Dendritic cell treated with granulocyte-macrophage colony-stimulating factor and Interleukin-4, amounts not matched to agents 40 ng/mL and 50 ng/mL, for 4 days (primary cell): ENCODE data around the gene TBX2.

Experiments used
- H3K27ac Mint-ChIP-seq: one replicate; pipeline ENCODE4 v1.8.0; 2022; ENCODE audit warnings: mild to moderate bottlenecking, mixed read lengths
- H3K27me3 Mint-ChIP-seq: one replicate; pipeline ENCODE4 v1.8.0; 2022; ENCODE audit warnings: mild to moderate bottlenecking, mixed read lengths
- H3K36me3 Mint-ChIP-seq: one replicate; pipeline ENCODE4 v1.8.0; 2022; ENCODE audit warnings: low read depth, mixed read lengths
- H3K4me1 Mint-ChIP-seq: one replicate; pipeline ENCODE4 v1.8.0; 2022; ENCODE audit warnings: low read depth, mixed read lengths
- H3K4me3 Mint-ChIP-seq: one replicate; pipeline ENCODE4 v1.8.0; 2022; ENCODE audit warnings: mild to moderate bottlenecking, moderate library complexity, mixed read lengths
- H3K9me3 Mint-ChIP-seq: one replicate; pipeline ENCODE4 v1.8.0; 2022; ENCODE audit warnings: mixed read lengths
- intact Hi-C: fragments of 100-400 bp; cut with micrococcal nuclease; formaldehyde crosslinking; loops from one replicate; pipeline ENCODE4 v1.15.0; 2022

TBX2 gene

DNA sequence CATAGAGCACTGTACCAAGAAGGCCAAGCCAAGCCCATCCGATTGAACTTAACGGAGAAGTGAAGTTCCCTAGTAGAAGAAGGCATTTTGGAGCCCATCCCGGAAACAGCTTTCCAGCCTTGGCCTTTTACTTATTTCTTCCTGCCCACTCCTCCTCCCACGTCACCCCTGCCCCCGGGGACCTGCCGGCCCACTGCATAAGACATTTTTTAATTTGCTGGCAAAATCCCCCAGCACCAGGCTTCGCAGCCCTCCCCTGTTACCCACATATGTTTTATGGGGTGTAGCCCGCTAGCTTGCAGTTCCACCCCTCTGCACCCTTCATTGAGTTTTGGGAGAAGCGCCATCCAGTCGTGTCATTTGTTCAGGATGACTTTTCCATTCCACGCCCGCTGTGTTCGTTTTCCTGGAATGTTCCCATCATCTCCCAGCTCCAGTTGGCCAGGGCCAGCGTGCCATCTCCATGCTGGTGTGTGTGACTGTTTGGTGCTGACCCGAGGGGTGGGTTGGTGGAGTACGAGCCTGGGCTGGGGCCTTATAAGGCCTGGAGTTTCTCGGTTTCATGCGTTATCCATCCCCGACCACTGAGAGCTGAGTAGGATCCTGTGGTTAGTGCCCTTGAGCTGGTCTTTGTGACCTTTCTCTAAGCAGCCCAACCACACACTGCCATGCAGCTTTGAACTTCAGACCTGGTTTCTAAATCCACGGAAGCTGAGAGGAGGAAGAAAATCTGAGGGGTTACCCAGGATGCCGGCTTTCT, 20.0 kb upstream of the TBX2 start:
- Mint-ChIP-seq H3K9me3 (no peaks in the 10 kb centered on the region), H3K4me3 (no peak overlapping the region), H3K27me3 (peaks cover 1% of the 10 kb centered on the region), H3K4me1 (peaks cover 10% of the 10 kb centered on the region), H3K36me3 (no peaks in the 10 kb centered on the region), H3K27ac (no peak overlapping the region)
- intact Hi-C loops = no loop called here

DNA sequence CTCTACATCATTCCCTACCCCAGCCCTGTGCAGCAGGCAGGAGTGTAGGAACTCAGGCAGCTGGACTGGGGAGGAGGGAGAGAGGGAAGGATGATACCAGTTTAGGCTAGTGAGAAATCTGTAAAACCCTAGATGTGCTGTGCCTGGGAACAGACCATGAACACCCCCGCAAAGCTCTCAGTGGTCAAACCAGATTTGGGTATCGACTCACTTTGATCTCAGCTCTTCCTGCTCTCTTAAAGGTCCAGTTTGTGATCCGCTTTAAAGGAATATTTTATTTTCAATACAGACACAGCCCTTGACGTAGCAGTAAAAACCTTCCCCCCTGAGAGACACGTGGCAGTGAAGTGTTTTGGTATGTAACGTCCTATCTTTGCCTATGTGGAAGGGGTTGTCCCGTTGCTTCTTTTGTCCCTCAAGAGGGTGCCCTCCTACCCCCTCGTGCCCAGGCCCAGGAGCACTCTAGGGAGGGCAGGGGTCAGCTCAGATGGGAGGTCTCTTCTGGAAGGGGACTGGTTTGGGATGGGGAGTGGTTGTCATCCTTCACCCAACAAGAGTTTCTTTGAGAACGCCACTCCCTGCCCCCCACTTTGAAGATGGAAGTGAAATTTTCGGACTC, 19.3 kb upstream of the TBX2 start:
- peaks cover 1% of the 10 kb centered on the region for H3K27me3 Mint-ChIP-seq
- no peaks in the 10 kb centered on the region for H3K9me3 Mint-ChIP-seq
- intact Hi-C loops = no loop called here
- no peaks in the 10 kb centered on the region for H3K36me3 Mint-ChIP-seq
- H3K4me3 Mint-ChIP-seq = no peak overlapping the region
- peaks cover 3% of the 10 kb centered on the region for H3K4me1 Mint-ChIP-seq
- H3K27ac Mint-ChIP-seq = no peak overlapping the region

GRCh38 chr17:61380836-61381525, 18.7 kb upstream of the TBX2 start:
- intact Hi-C loops = no loop called here
- H3K27ac Mint-ChIP-seq = no peak overlapping the region
- H3K36me3 Mint-ChIP-seq = no peaks in the 10 kb centered on the region
- no peak overlapping the region for H3K4me3 Mint-ChIP-seq
- peaks cover 1% of the 10 kb centered on the region for H3K27me3 Mint-ChIP-seq
- no peaks in the 10 kb centered on the region for H3K4me1 Mint-ChIP-seq
- H3K9me3 Mint-ChIP-seq = no peaks in the 10 kb centered on the region

GRCh38 chr17:61381537-61381936, 18.1 kb upstream of the TBX2 start:
- no peak overlapping the region for H3K4me3 Mint-ChIP-seq
- H3K27me3 Mint-ChIP-seq = no peaks in the 10 kb centered on the region
- intact Hi-C loops = no loop called here
- H3K27ac Mint-ChIP-seq = no peak overlapping the region
- H3K36me3 Mint-ChIP-seq = no peaks in the 10 kb centered on the region
- no peaks in the 10 kb centered on the region for H3K9me3 Mint-ChIP-seq
- H3K4me1 Mint-ChIP-seq = no peaks in the 10 kb centered on the region

- Mint-ChIP-seq H3K27me3 (no peaks in the 10 kb centered on the region), H3K4me1 (no peaks in the 10 kb centered on the region), H3K4me3 (no peak overlapping the region), H3K27ac (no peak overlapping the region), H3K36me3 (no peaks in the 10 kb centered on the region), H3K9me3 (no peaks in the 10 kb centered on the region)
- intact Hi-C loops = no loop called here
Observed at GRCh38 chr17:61382796-61383688, 16.6 kb upstream of the TBX2 start.

- Mint-ChIP-seq H3K27me3 (peaks cover 3% of the 10 kb centered on the region), H3K9me3 (no peaks in the 10 kb centered on the region)
- intact Hi-C loops = no loop called here
Observed at GRCh38 chr17:61383689-61384201, 15.9 kb upstream of the TBX2 start.

GRCh38 chr17:61384354-61384691, 15.3 kb upstream of the TBX2 start:
- no peak overlapping the region for H3K27ac Mint-ChIP-seq
- H3K9me3 Mint-ChIP-seq = no peaks in the 10 kb centered on the region
- H3K4me1 Mint-ChIP-seq = no peaks in the 10 kb centered on the region
- H3K36me3 Mint-ChIP-seq = no peaks in the 10 kb centered on the region
- no peak overlapping the region for H3K4me3 Mint-ChIP-seq
- intact Hi-C loops = no loop called here
- peaks cover 9% of the 10 kb centered on the region for H3K27me3 Mint-ChIP-seq

More at GRCh38 chr17:61383689-61384201, 15.9 kb upstream of the TBX2 start:
- Mint-ChIP-seq H3K4me3 (no peak overlapping the region), H3K4me1 (no peaks in the 10 kb centered on the region), H3K36me3 (no peaks in the 10 kb centered on the region), H3K27ac (no peak overlapping the region)

GRCh38 chr17:61384692-61385576, 14.7 kb upstream of the TBX2 start:
- intact Hi-C loops = no loop called here
- Mint-ChIP-seq H3K9me3 (no peaks in the 10 kb centered on the region), H3K27me3 (peaks cover 14% of the 10 kb centered on the region), H3K27ac (no peak overlapping the region), H3K4me3 (no peak overlapping the region), H3K4me1 (no peaks in the 10 kb centered on the region), H3K36me3 (no peaks in the 10 kb centered on the region)

DNA sequence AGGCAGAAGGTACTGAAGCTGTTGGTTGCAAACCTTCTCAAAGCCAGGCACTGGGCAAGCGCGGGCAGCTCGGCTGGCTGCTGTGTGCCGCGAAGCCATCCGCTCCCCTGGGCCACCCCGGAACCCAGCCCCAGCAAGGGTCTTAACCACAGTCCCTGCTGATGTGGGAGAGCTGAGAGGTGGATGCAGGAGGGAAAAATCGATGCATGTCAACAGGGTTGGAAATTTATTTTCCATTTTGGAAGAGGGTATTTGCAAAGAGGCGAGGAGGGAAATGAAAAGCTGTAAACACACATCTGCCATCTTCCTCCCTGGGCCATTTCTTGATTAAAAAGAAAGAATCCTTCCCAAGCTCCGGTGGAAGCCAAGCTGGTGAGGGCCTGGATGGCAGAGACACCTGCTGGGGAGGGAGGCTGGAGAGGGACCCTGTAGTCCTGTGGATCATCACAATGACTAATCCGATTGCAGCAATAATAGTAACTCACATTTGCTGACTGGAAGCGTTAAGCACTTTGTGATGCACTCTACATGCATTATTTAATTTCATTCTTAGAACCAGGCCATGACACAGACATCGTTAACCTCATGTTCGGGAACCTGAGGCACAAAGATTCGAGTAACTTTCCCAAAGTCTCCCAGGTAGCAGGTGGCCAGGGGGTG, 13.9 kb upstream of the TBX2 start:
- Mint-ChIP-seq H3K36me3 (no peaks in the 10 kb centered on the region), H3K9me3 (no peaks in the 10 kb centered on the region), H3K27me3 (peaks cover 21% of the 10 kb centered on the region), H3K27ac (no peak overlapping the region), H3K4me3 (no peak overlapping the region), H3K4me1 (no peaks in the 10 kb centered on the region)
- intact Hi-C loops = no loop called here

- peaks cover 27% of the 10 kb centered on the region for H3K27me3 Mint-ChIP-seq
- H3K4me3 Mint-ChIP-seq = no peak overlapping the region
- no peak overlapping the region for H3K27ac Mint-ChIP-seq
- no peaks in the 10 kb centered on the region for H3K36me3 Mint-ChIP-seq
- H3K4me1 Mint-ChIP-seq = no peaks in the 10 kb centered on the region
- intact Hi-C loops = no loop called here
- H3K9me3 Mint-ChIP-seq = no peaks in the 10 kb centered on the region
Observed at GRCh38 chr17:61386251-61386650, 13.4 kb upstream of the TBX2 start.

GRCh38 chr17:61387011-61387410, 12.6 kb upstream of the TBX2 start:
- H3K4me3 Mint-ChIP-seq = no peak overlapping the region
- no peaks in the 10 kb centered on the region for H3K36me3 Mint-ChIP-seq
- H3K4me1 Mint-ChIP-seq = no peaks in the 10 kb centered on the region
- peaks cover 33% of the 10 kb centered on the region for H3K27me3 Mint-ChIP-seq
- intact Hi-C loops = no loop called here
- H3K27ac Mint-ChIP-seq = no peak overlapping the region
- H3K9me3 Mint-ChIP-seq = no peaks in the 10 kb centered on the region

- no peaks in the 10 kb centered on the region for H3K9me3 Mint-ChIP-seq
- no peak overlapping the region for H3K27ac Mint-ChIP-seq
- no peaks in the 10 kb centered on the region for H3K36me3 Mint-ChIP-seq
- no peak overlapping the region for H3K4me3 Mint-ChIP-seq
- intact Hi-C loops = no loop called here
- H3K4me1 Mint-ChIP-seq = no peaks in the 10 kb centered on the region
- H3K27me3 Mint-ChIP-seq = peaks cover 38% of the 10 kb centered on the region
Observed at GRCh38 chr17:61387511-61388305, 11.9 kb upstream of the TBX2 start.
